ENCODE measurements around the gene PCDH1.

PCDH1 gene

DNA sequence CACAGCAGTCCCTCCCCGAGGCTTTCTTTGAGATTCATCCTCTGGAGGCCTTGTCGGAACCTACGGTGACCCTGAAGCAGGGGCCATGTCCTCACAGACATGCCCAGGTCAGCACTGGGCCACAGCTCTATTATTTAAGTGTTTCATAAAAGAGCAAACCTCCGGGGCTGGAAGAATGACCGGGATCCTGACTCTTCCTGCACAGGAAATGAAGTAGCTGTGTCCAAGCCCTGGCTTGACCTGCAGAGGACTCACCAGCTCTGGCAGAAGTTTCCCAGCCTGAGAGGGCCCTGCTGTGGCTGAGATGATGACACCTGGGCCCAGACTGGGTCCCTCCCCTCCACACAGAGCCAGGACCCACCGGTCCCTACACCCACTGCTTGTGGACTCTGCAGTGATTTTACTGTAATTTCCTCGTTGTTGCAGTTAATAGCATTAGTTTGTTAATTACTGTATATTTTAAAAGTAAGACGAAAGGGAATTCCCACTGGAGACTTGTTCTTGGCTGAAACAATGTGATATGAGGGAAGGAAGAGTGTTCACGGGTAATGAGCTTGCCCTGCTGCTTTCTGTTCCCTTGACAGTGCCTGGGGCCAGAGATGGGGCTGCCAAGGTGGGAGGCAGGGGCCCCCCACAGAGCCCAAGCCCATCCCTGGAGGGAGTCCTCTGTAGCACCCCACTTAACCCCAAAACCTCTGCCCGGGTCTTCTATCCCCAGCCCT, 72.2 kb downstream of the PCDH1 start:
- DNase-seq: no peak

DNA sequence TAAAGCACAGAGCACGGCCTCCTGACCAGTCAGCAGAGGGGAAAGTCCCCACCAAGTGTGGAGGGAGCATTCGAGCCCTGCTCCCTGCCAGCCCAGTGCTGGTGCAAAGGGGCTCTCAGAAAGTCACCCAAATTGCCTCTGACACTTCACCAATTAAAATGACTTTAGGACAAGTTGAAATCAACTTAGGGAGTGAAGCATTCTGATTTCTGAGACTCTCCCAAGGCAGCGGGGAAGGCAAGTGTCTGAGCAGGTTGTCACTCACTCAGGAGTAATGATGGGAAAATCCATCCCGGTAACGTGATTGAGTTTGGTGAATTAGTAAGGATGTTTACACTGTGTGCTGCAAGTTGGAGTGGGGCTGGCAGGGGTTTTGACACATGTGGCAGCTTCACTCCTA, 73.7 kb downstream of the PCDH1 start:
- no peak for DNase-seq
